Measurements from ENCODE around the gene RYR3.

RYR3 gene

GRCh38 chr15:33851079-33851478, 540.3 kb downstream of the RYR3 start:
- no peak for DNase-seq

GRCh38 chr15:33852094-33852493, 541.3 kb downstream of the RYR3 start:
- DNase-seq: no peak

- no peak for DNase-seq
Measured at GRCh38 chr15:33852570-33852969, 541.8 kb downstream of the RYR3 start.

GRCh38 chr15:33857726-33858125, 547.0 kb downstream of the RYR3 start:
- DNase-seq: no peak

GRCh38 chr15:33858836-33859235, 548.1 kb downstream of the RYR3 start:
- no peak for DNase-seq

- no peak for DNase-seq
Measured at GRCh38 chr15:33859992-33860545, 549.3 kb downstream of the RYR3 start.

GRCh38 chr15:33860754-33861153, 550.0 kb downstream of the RYR3 start:
- DNase-seq: no peak

GRCh38 chr15:33864360-33865075, 553.8 kb downstream of the RYR3 start:
- no peak for DNase-seq

- no peak for DNase-seq
Measured at GRCh38 chr15:33865416-33865815, 554.6 kb downstream of the RYR3 start.

GRCh38 chr15:33866101-33866737, 555.5 kb downstream of the RYR3 start:
- DNase-seq: no peak

GRCh38 chr15:33871980-33872379, 561.2 kb downstream of the RYR3 start:
- no peak for DNase-seq

- no peak for DNase-seq
Measured at GRCh38 chr15:33872416-33873106, 561.8 kb downstream of the RYR3 start.

- no peak for DNase-seq
Measured at GRCh38 chr15:33874156-33874555, 563.4 kb downstream of the RYR3 start.

GRCh38 chr15:33882921-33883320, 572.2 kb downstream of the RYR3 start:
- DNase-seq: no peak

- DNase-seq: no peak
Measured at GRCh38 chr15:33888176-33888575, 577.4 kb downstream of the RYR3 start.

- no peak for DNase-seq
Measured at GRCh38 chr15:33894193-33894592, 583.4 kb downstream of the RYR3 start.

- no peak for DNase-seq
Measured at GRCh38 chr15:33902043-33902442, 591.3 kb downstream of the RYR3 start.

GRCh38 chr15:33903661-33904060, 592.9 kb downstream of the RYR3 start:
- DNase-seq: no peak

GRCh38 chr15:33907326-33907725, 596.6 kb downstream of the RYR3 start:
- DNase-seq: no peak

- DNase-seq: no peak
Measured at GRCh38 chr15:33908406-33908805, 597.6 kb downstream of the RYR3 start.

- DNase-seq: no peak
Measured at GRCh38 chr15:33910741-33911140, 600.0 kb downstream of the RYR3 start.

- DNase-seq: no peak
Measured at GRCh38 chr15:33912326-33912725, 601.6 kb downstream of the RYR3 start.

- DNase-seq: no peak
Measured at GRCh38 chr15:33913459-33913858, 602.7 kb downstream of the RYR3 start.
